Tibial nerve (tissue), 4 donors: ENCODE measurements around the gene ABCB4. TPM values are rescaled to one million over a fixed set of nuclear protein-coding genes. Genes with fewer than 3 reads are reported as not detected.

ENCODE experiments used
- DNase-seq, 2 donors: peaks; one replicate each; pipeline ENCODE4 v3.0.0-alpha.2; 2019; ENCODE audit warnings: low spot score in 2 of 2
- H3K27ac ChIP-seq, 4 donors: fragments of 200-600 bp; sonication (generic) in 3 of 4; one replicate each; pipeline ENCODE4 v1.5.1; 2017 to 2019; ENCODE audit warnings: mild to moderate bottlenecking in 1 of 4
- H3K27me3 ChIP-seq, 2 donors: fragments of 200-600 bp; sonication (generic) in 1 of 2; one replicate each; pipeline versions ENCODE4 v1.5.1 to v1.6.0; 2017 to 2019
- H3K36me3 ChIP-seq, 3 donors: fragments of 200-600 bp; sonication (generic); one replicate each; pipeline ENCODE4 v1.5.1; 2018 to 2019
- H3K4me1 ChIP-seq, 4 donors: fragments of 200-600 bp; sonication (generic) in 3 of 4; one replicate each; pipeline ENCODE4 v1.5.1; 2017 to 2019
- H3K4me3 ChIP-seq, 4 donors: fragments of 200-600 bp; sonication (generic) in 3 of 4; one replicate each; pipeline ENCODE4 v1.5.1; 2017 to 2019; ENCODE audit warnings: mild to moderate bottlenecking in 1 of 4, moderate library complexity in 1 of 4
- H3K9me3 ChIP-seq, 4 donors: fragments of 200-600 bp; sonication (generic) in 3 of 4; one replicate each; pipeline ENCODE4 v1.5.1; 2017 to 2019
- CTCF ChIP-seq, 5 experiments: fragments of 200-600 bp in 3 of 5; fragments of 450-650 bp in 2 of 5; sonication (generic) in 3 of 5; IDR thresholded peaks; one replicate each; pipeline ENCODE4 v1.5.1; 2016 to 2019; ENCODE audit warnings: antibody characterized with exemption in 5 of 5, mild to moderate bottlenecking in 3 of 5, moderate library complexity in 2 of 5
- EP300 ChIP-seq, 2 donors: sonication (generic); formaldehyde crosslinking; IDR thresholded peaks; one replicate each; pipeline ENCODE4 v1.6.1; 2017; ENCODE audit warnings: antibody characterized with exemption in 2 of 2, mild to moderate bottlenecking in 1 of 2
- POLR2A ChIP-seq, 2 donors: fragments of 450-650 bp; IDR thresholded peaks; one replicate each; pipeline ENCODE4 v1.6.1; 2017; ENCODE audit warnings: antibody characterized with exemption in 2 of 2, mild to moderate bottlenecking in 2 of 2, moderate library complexity in 2 of 2
- WGBS, 2 donors: methylation state at CpG; one replicate each; pipeline ENCODE4 v1.1.5; 2018; 5-methylcytosine and 5-hydroxymethylcytosine counted together
- total RNA-seq, 4 donors: library from RNA; depleted of rRNA; stranded (reverse); fragments of >200 nt; gene quantifications; one replicate each; pipeline ENCODE4 v1.1.0, GENCODE V29; 2016

The ABCB4 gene
- total RNA-seq, 4 donors from 2014 or later, result 0.42 to 2.0 (median 1.00) TPM

- Histone ChIP-seq H3K36me3 (no peaks in the 10 kb centered on the region), H3K4me3 (no peak overlapping the region), H3K27ac (no peak overlapping the region), H3K9me3 (no peaks in the 10 kb centered on the region), H3K4me1 (no peaks in the 10 kb centered on the region), H3K27me3 (no peaks in the 10 kb centered on the region)
- DNase-seq, result no peak
- no peak for TF ChIP-seq CTCF (IDR thresholded peaks at IDR 0.05)
- TF ChIP-seq EP300 (IDR thresholded peaks at IDR 0.05), result no peak
- no peak for TF ChIP-seq POLR2A (IDR thresholded peaks at IDR 0.05)
- 87 to 88% methylated on average over 3 of the region's 3 CpGs for WGBS, 2 donors
Observed at GRCh38 chr7:87426160-87426559, 49.3 kb downstream of the ABCB4 start.

- no peak overlapping the region for H3K4me3 ChIP-seq
- H3K4me1 ChIP-seq, result no peaks in the 10 kb centered on the region
- no peak for TF ChIP-seq EP300 (IDR thresholded peaks at IDR 0.05)
- no peak for TF ChIP-seq CTCF (IDR thresholded peaks at IDR 0.05)
- no peak for TF ChIP-seq POLR2A (IDR thresholded peaks at IDR 0.05)
- no peaks in the 10 kb centered on the region for H3K27me3 ChIP-seq
- H3K27ac ChIP-seq, result no peak overlapping the region
- 76 to 94% methylated on average over 5 of the region's 5 CpGs for WGBS, 2 donors
- no peak for DNase-seq
- no peaks in the 10 kb centered on the region for H3K36me3 ChIP-seq
- no peaks in the 10 kb centered on the region for H3K9me3 ChIP-seq
Observed at GRCh38 chr7:87424075-87424474, 51.4 kb downstream of the ABCB4 start.

DNA sequence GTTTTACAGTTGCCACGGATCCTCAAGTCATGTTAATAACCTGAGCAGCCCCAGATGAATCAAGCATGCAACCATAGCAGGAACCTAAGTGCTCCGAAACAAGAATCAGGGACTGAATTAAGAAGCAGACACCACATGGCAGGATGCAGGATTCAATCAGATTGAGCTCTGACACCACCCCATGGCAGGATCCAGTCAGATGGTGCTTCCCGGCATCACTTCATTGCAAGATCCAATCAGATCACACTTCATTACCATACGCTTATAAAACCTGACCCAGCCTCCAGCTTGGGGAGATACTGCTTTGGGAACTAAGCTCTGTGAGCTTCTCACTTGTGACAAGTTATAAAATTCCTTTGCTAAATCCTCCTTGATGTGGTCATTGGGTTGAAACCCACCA, 55.3 kb downstream of the ABCB4 start:
- no peak for DNase-seq
- no peaks in the 10 kb centered on the region for H3K4me1 ChIP-seq
- no peaks in the 10 kb centered on the region for H3K9me3 ChIP-seq
- no peak overlapping the region for H3K4me3 ChIP-seq
- WGBS, 2 donors, result 83 to 85% methylated on average over 4 of the region's 4 CpGs
- H3K36me3 ChIP-seq, result no peaks in the 10 kb centered on the region
- TF ChIP-seq CTCF (IDR thresholded peaks at IDR 0.05) (no peak), POLR2A (IDR thresholded peaks at IDR 0.05) (no peak), EP300 (IDR thresholded peaks at IDR 0.05) (no peak)
- no peaks in the 10 kb centered on the region for H3K27me3 ChIP-seq
- no peak overlapping the region for H3K27ac ChIP-seq

DNA sequence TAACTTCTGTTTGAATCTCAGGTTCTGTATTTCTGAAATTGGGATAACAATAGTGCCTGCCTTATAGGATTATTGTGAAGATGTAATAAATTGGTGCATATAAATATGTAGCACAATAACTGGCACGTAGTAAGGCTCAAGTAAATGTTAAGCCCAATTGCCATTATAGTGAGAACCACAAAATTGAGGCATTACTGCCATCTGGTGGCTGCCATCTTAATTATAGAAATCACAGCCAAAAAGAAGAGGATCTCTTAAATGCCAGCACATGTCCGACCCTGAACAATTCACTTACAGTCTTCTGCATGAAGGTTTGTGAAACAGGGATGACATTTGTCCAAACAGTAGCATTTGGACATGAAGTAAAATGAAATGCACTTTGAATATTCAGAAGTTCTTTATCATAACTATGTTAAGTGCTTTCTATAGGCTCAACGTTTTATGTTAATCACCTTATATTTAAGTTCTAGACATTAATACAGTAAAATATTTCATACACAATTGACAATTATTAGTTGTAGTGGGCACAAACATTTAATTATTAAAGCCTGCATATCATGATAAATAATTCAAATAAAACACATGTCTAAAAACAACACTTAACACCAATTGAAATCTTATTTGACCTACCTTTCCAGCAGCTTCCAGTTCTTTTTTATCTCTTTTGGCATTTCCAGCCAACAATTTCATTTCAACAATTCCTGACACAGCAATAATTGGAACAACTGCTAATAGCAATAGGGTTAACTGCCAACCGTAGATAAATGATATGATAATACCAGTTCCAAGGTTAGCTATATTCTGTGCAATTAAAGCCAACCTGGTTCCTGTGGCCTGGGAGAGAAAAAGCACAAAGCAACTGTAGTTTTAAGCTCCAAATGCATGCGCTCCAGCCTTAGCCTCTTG, 58.5 kb downstream of the ABCB4 start:
- whole genome bisulfite sequencing, 2 donors, result 47 to 52% methylated on average over 5 of the region's 5 CpGs
- Histone ChIP-seq H3K36me3 (no peaks in the 10 kb centered on the region), H3K4me3 (no peak overlapping the region), H3K4me1 (no peaks in the 10 kb centered on the region), H3K27me3 (no peaks in the 10 kb centered on the region), H3K9me3 (no peaks in the 10 kb centered on the region), H3K27ac (no peak overlapping the region)
- peak; percentile 26 to 90 for DNase-seq
- TF ChIP-seq POLR2A (IDR thresholded peaks at IDR 0.05) (no peak), CTCF (IDR thresholded peaks at IDR 0.05) (peak; percentile 49 to 79 (median 59))

DNA sequence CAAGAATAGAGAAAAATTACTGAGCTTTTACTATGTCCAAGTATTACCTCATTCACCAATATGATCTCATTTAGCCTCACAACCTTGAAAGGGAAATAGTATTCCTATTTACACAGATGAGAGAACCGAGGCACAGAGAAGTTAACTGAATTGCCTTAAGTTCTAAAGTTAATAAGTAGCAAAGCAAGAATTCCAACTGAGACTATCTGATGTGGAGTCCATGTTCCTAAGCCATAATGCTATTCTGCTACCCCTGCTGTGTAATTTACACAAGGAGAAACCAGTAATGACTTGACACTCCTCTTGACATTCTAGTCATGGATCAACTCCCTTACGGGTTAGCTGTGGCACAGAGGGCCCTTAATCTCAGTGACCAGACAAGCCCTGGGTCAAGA, 60.7 kb downstream of the ABCB4 start:
- Histone ChIP-seq H3K36me3 (no peaks in the 10 kb centered on the region), H3K4me3 (no peak overlapping the region), H3K9me3 (no peaks in the 10 kb centered on the region), H3K27me3 (no peaks in the 10 kb centered on the region), H3K27ac (no peak overlapping the region), H3K4me1 (no peaks in the 10 kb centered on the region)
- WGBS, 2 donors, result 61 to 66% methylated on average over 2 of the region's 2 CpGs
- no peak for DNase-seq
- TF ChIP-seq EP300 (IDR thresholded peaks at IDR 0.05) (no peak), POLR2A (IDR thresholded peaks at IDR 0.05) (no peak), CTCF (IDR thresholded peaks at IDR 0.05) (no peak)
